GM12891 (cell line): ENCODE data around the gene GALK2.
"Not testable (repeated sequence)": the region's sequence is repeated elsewhere in the genome, so short reads cannot be mapped to it uniquely, and the experiment has no call there.

Experiments used
- DNase-seq: peaks from one replicate; pipeline ENCODE4 v3.0.0; 2011; ENCODE audit warnings: low spot score; ENCODE audit not compliant: insufficient read length
- FAIRE-seq: peaks from 2 replicates; lab custom pipeline; 2011; peaks lifted over from hg19 to GRCh38; lab: Jason Lieb, UNC
- PAX5 ChIP-seq: IDR thresholded peaks from 2 replicates; pipeline ENCODE4 v1.6.1; 2011; ENCODE audit warnings: low read length, moderate library complexity, mild to moderate bottlenecking; ENCODE audit not compliant: insufficient read depth, severe bottlenecking
- POLR2A ChIP-seq: IDR thresholded peaks from 2 replicates; pipeline ENCODE4 v1.6.1; 2011; ENCODE audit warnings: low read depth, low read length, control low read depth
- POLR2AphosphoS5 ChIP-seq: IDR thresholded peaks from 2 replicates; pipeline ENCODE4 v1.6.1; 2011; ENCODE audit warnings: low read depth, low read length, control low read depth
- POU2F2 ChIP-seq: IDR thresholded peaks from 2 replicates; pipeline ENCODE4 v1.6.1; 2011; ENCODE audit warnings: low read depth, mild to moderate bottlenecking, control low read depth, low read length, moderate library complexity
- SPI1 ChIP-seq: IDR thresholded peaks from 2 replicates; pipeline ENCODE4 v1.6.1; 2011; ENCODE audit warnings: low read depth, low read length, control low read depth
- TAF1 ChIP-seq: IDR thresholded peaks from 2 replicates; pipeline ENCODE4 v1.6.1; 2011; ENCODE audit warnings: low read depth, low read length, control low read depth

GALK2 gene

GRCh38 chr15:49320351-49320750 lies 150.3 kb downstream of the GALK2 start:
- no peak for FAIRE-seq

GRCh38 chr15:49323207-49323606 lies 153.2 kb downstream of the GALK2 start:
- no peak for TF ChIP-seq POLR2AphosphoS5
- TF ChIP-seq POU2F2, result no peak
- TF ChIP-seq POLR2A, result no peak
- TF ChIP-seq SPI1, result no peak
- no peak for TF ChIP-seq PAX5
- no peak for TF ChIP-seq TAF1
- FAIRE-seq, result no peak
- DNase-seq, result no peak

More at GRCh38 chr15:49320351-49320750, 150.3 kb downstream of the GALK2 start:
- TF ChIP-seq TAF1, result no peak
- TF ChIP-seq POLR2AphosphoS5, result no peak
- TF ChIP-seq SPI1, result no peak
- TF ChIP-seq POLR2A, result no peak
- no peak for TF ChIP-seq PAX5
- TF ChIP-seq POU2F2, result no peak
- no peak for DNase-seq

- TF ChIP-seq SPI1 (no peak), POU2F2 (no peak), TAF1 (no peak), POLR2AphosphoS5 (no peak), POLR2A (no peak), PAX5 (no peak)
- no peak for FAIRE-seq
- no peak for DNase-seq
Observed at GRCh38 chr15:49327927-49328326, 157.9 kb downstream of the GALK2 start.

GRCh38 chr15:49328941-49329340 lies 158.9 kb downstream of the GALK2 start:
- FAIRE-seq, result no peak
- no peak for DNase-seq
- TF ChIP-seq SPI1 (no peak), PAX5 (no peak), POLR2AphosphoS5 (no peak), POLR2A (no peak), TAF1 (no peak), POU2F2 (no peak)

- TF ChIP-seq PAX5 (no peak), POLR2A (no peak), TAF1 (no peak), POLR2AphosphoS5 (no peak), POU2F2 (no peak), SPI1 (no peak)
- FAIRE-seq (no peak), DNase-seq (no peak)
Observed at GRCh38 chr15:49330166-49330565, 160.1 kb downstream of the GALK2 start.

GRCh38 chr15:49331442-49331841 lies 161.4 kb downstream of the GALK2 start:
- no peak for DNase-seq
- TF ChIP-seq PAX5 (no peak), SPI1 (no peak), POLR2A (no peak), TAF1 (no peak), POLR2AphosphoS5 (no peak), POU2F2 (no peak)
- no peak for FAIRE-seq

GRCh38 chr15:49331951-49332350 lies 161.9 kb downstream of the GALK2 start:
- no peak for DNase-seq
- FAIRE-seq, result no peak
- TF ChIP-seq TAF1, result no peak
- TF ChIP-seq POLR2A, result no peak
- TF ChIP-seq POU2F2, result no peak
- TF ChIP-seq SPI1, result no peak
- TF ChIP-seq PAX5, result no peak
- TF ChIP-seq POLR2AphosphoS5, result no peak

GRCh38 chr15:49339656-49340055 lies 169.6 kb downstream of the GALK2 start:
- TF ChIP-seq TAF1, result no peak
- no peak for TF ChIP-seq PAX5
- TF ChIP-seq POU2F2, result no peak
- TF ChIP-seq POLR2A, result no peak
- TF ChIP-seq SPI1, result no peak
- TF ChIP-seq POLR2AphosphoS5, result no peak
- no peak for FAIRE-seq
- DNase-seq, result no peak

- no peak for FAIRE-seq
- TF ChIP-seq TAF1, result no peak
- no peak for TF ChIP-seq SPI1
- TF ChIP-seq POLR2A, result no peak
- TF ChIP-seq PAX5, result no peak
- no peak for TF ChIP-seq POLR2AphosphoS5
- no peak for TF ChIP-seq POU2F2
- no peak for DNase-seq
Observed at GRCh38 chr15:49343546-49343945, 173.5 kb downstream of the GALK2 start.

- FAIRE-seq, DNase-seq: not testable (repeated sequence)
Observed at GRCh38 chr15:49354439-49354838, 184.4 kb downstream of the GALK2 start.
